Esophagus squamous epithelium (tissue), 4 donors: ENCODE data around the gene HDDC3.

Experiments
- POLR2A ChIP-seq, 4 donors: fragments of 450-650 bp; IDR thresholded peaks; one replicate each; pipeline ENCODE4 v1.6.1; 2017; ENCODE audit warnings: antibody characterized with exemption in 4 of 4, mild to moderate bottlenecking in 4 of 4, moderate library complexity in 3 of 4
- TF ChIP-seq, protein P1 (sequence below), 6 experiments: fragments of 450-650 bp in 4 of 6; fragments of 200-600 bp in 2 of 6; sonication (generic) in 2 of 6; IDR thresholded peaks; one replicate each; pipeline ENCODE4 v1.5.1; 2016 to 2019; ENCODE audit warnings: antibody characterized with exemption in 6 of 6, mild to moderate bottlenecking in 4 of 6, moderate library complexity in 4 of 6

DNA sequence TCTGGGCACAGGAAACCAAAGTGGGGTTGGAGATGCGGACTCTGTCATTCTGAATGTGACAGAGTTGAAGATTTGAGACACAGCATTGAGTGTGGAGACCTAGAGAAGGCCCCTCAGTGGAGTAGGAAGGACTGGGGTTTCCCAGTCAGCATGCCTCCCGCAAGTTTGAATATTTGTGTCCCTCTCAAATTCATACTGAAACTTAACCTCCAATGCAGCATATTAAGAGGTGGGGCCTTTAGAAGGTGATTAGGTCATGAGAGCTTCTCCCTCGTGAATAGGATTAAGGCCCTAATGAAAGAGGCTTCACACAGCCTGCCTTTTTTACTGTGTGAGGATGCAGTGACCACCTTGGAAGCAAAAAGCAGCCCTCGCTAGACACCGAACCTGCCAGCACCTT, 8.0 kb downstream of the HDDC3 start:
- TF ChIP-seq, protein P1, sequence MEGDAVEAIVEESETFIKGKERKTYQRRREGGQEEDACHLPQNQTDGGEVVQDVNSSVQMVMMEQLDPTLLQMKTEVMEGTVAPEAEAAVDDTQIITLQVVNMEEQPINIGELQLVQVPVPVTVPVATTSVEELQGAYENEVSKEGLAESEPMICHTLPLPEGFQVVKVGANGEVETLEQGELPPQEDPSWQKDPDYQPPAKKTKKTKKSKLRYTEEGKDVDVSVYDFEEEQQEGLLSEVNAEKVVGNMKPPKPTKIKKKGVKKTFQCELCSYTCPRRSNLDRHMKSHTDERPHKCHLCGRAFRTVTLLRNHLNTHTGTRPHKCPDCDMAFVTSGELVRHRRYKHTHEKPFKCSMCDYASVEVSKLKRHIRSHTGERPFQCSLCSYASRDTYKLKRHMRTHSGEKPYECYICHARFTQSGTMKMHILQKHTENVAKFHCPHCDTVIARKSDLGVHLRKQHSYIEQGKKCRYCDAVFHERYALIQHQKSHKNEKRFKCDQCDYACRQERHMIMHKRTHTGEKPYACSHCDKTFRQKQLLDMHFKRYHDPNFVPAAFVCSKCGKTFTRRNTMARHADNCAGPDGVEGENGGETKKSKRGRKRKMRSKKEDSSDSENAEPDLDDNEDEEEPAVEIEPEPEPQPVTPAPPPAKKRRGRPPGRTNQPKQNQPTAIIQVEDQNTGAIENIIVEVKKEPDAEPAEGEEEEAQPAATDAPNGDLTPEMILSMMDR (IDR thresholded peaks at IDR 0.05), result no peak
- no peak for TF ChIP-seq POLR2A (IDR thresholded peaks at IDR 0.05)
